ENCODE data around the gene OR52N1.

The OR52N1 gene

DNA sequence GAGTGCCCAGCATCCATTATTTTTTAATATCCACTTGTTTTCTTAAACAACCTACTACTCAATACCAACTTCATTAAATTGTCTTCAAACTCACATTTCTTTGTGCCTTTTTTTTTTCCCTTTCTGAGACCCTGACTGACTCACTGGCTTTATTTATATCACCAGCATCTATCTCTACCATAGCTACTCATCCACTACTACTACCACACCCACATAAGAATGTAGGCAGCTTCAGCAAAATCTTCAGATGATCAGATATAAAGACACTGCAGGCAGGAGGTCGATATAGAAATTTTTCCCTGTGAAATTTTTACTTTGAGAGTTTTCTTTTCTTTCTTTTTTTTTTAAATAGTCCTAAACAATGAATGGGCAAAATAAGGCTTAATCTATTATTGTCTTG is 52.6 kb downstream of the OR52N1 start:
- H3K27ac Mint-ChIP-seq: no peak overlapping the region
- DNase-seq: no peak
- H3K4me1 Mint-ChIP-seq: peaks cover 18% of the 10 kb centered on the region
- TF ChIP-seq, protein P1, sequence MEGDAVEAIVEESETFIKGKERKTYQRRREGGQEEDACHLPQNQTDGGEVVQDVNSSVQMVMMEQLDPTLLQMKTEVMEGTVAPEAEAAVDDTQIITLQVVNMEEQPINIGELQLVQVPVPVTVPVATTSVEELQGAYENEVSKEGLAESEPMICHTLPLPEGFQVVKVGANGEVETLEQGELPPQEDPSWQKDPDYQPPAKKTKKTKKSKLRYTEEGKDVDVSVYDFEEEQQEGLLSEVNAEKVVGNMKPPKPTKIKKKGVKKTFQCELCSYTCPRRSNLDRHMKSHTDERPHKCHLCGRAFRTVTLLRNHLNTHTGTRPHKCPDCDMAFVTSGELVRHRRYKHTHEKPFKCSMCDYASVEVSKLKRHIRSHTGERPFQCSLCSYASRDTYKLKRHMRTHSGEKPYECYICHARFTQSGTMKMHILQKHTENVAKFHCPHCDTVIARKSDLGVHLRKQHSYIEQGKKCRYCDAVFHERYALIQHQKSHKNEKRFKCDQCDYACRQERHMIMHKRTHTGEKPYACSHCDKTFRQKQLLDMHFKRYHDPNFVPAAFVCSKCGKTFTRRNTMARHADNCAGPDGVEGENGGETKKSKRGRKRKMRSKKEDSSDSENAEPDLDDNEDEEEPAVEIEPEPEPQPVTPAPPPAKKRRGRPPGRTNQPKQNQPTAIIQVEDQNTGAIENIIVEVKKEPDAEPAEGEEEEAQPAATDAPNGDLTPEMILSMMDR (IDR thresholded peaks at IDR 0.05): no peak
- H3K36me3 Mint-ChIP-seq (ENCODE audit: low read depth): no peaks in the 10 kb centered on the region
- no peak overlapping the region for H3K4me3 Mint-ChIP-seq
- H3K9me3 Mint-ChIP-seq: peaks cover 19% of the 10 kb centered on the region
- H3K27me3 Mint-ChIP-seq (ENCODE audit: low read depth, poor library complexity): peaks cover 18% of the 10 kb centered on the region

DNA sequence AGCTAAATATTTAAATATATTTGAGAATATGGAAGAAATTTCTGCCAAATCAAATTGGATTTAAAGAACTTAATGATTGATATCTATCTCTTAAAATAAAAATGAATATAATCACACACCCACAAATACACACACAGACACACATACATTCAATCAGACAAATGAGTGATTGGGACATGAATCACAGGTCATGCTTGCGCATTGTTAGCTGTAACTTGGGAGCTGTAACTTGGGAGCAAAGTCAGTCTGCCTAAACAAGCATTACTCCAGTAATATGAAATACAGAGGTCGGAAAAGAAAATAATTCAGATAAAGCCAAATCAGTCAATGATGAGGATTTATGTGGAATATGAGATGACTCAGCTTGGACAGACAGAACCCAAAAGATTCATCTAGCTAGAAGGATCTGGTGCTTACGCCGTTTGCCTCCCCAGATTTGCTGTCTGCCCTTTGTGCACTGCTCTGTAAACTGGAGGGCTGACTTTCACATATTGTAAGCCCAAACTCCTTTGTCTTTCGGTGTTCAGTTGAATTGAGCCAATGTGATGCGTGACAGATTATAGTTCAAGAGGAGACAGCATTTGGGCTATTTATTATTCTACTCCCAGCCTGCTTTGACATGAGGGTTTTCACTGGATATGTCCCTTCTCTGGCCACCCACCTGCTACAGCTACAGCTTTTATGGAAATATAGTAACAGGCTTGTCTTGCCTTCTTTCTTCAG is 53.2 kb downstream of the OR52N1 start:
- Mint-ChIP-seq H3K27me3 (ENCODE audit: low read depth, poor library complexity) (peaks cover 14% of the 10 kb centered on the region), H3K9me3 (peaks cover 19% of the 10 kb centered on the region), H3K27ac (no peak overlapping the region), H3K4me1 (peaks cover 18% of the 10 kb centered on the region), H3K4me3 (no peak overlapping the region), H3K36me3 (ENCODE audit: low read depth) (no peaks in the 10 kb centered on the region)
- DNase-seq: no peak
- TF ChIP-seq, protein P1 (IDR thresholded peaks at IDR 0.05): no peak

DNA sequence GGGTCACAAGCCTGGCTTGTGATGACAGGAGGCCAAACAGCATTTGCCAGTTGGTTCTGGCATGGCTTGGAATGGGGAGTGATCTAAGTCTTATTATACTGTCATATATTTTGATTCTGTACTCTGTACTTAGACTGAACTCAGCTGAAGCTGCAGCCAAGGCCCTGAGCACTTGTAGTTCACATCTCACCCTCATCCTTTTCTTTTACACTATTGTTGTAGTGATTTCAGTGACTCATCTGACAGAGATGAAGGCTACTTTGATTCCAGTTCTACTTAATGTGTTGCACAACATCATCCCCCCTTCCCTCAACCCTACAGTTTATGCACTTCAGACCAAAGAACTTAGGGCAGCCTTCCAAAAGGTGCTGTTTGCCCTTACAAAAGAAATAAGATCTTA is 54.0 kb downstream of the OR52N1 start:
- Mint-ChIP-seq H3K4me3 (no peak overlapping the region), H3K4me1 (peaks cover 18% of the 10 kb centered on the region), H3K36me3 (ENCODE audit: low read depth) (no peaks in the 10 kb centered on the region), H3K27ac (no peak overlapping the region), H3K27me3 (ENCODE audit: low read depth, poor library complexity) (peaks cover 14% of the 10 kb centered on the region), H3K9me3 (peaks cover 18% of the 10 kb centered on the region)
- TF ChIP-seq, protein P1 (IDR thresholded peaks at IDR 0.05): no peak
- DNase-seq: no peak
